Endothelial cell of umbilical vein (primary cell): ENCODE results near the gene HUS1. TPM values are rescaled to one million over a fixed set of nuclear protein-coding genes. Genes with fewer than 3 reads are reported as not detected.

Experiments
- BruUV-seq: library from RNA; stranded (reverse); fragments of 400-500 nt; replicated peaks from 2 replicates; lab custom pipeline; 2021; lab: Mats Ljungman, UMichigan
- CTCF ChIA-PET: fragments of 300-600, 350-600 bp; sonication (Branson Sonifier 250); formaldehyde crosslinking; loops from one replicate; lab custom pipeline; 2021; ENCODE audit warnings: antibody characterized with exemption, inconsistent platforms; lab: Charles Lee
- POLR2A ChIA-PET: fragments of 300-600, 350-600 bp; sonication (Branson Sonifier 250); formaldehyde crosslinking; loops from one replicate; lab custom pipeline; 2021; ENCODE audit warnings: antibody characterized with exemption, inconsistent platforms; lab: Charles Lee
- DNase-seq: peaks from one replicate; pipeline ENCODE4 v3.0.0-alpha.2; 2011; ENCODE audit warnings: low read depth, low spot score
- FAIRE-seq: peaks from 2 replicates; lab custom pipeline; 2011; peaks lifted over from hg19 to GRCh38; lab: Jason Lieb, UNC
- H2AFZ ChIP-seq: 2 replicates; pipeline ENCODE4 v1.6.0; 2012; ENCODE audit warnings: low read depth, low read length, control low read depth, inconsistent platforms
- H3K27ac ChIP-seq: 2 replicates; pipeline ENCODE4 v1.5.1; 2011; ENCODE audit warnings: low read depth, mild to moderate bottlenecking, control low read depth, low read length, moderate library complexity; ENCODE audit not compliant: insufficient read depth
- H3K27me3 ChIP-seq, 2 experiments: 2 replicates each; pipeline versions ENCODE4 v1.6.0 to v1.6.1; 2011; ENCODE audit warnings: low read length in 2 of 2, mixed read lengths in 1 of 2; ENCODE audit not compliant: control insufficient read depth in 2 of 2, insufficient read depth in 2 of 2
- H3K36me3 ChIP-seq, 2 experiments: 2 replicates in 1 of 2; 3 replicates in 1 of 2; pipeline ENCODE4 v1.5.1; 2011; ENCODE audit warnings: low read length in 2 of 2, mild to moderate bottlenecking in 1 of 2, moderate library complexity in 1 of 2; ENCODE audit not compliant: control insufficient read depth in 2 of 2, insufficient read depth in 2 of 2; ENCODE audit errors: extremely low read depth in 1 of 2
- H3K4me1 ChIP-seq: 3 replicates; pipeline ENCODE4 v1.5.1; 2011; ENCODE audit warnings: mild to moderate bottlenecking, low read length; ENCODE audit not compliant: control insufficient read depth, insufficient read depth; ENCODE audit errors: extremely low read depth
- H3K4me2 ChIP-seq: 2 replicates; pipeline ENCODE4 v1.6.1; 2011; ENCODE audit warnings: low read length, control low read depth, mixed read lengths; ENCODE audit not compliant: insufficient read depth
- H3K4me3 ChIP-seq, 3 experiments: fragments of 200-600 bp in 1 of 3; sonication (generic), shearing (Covaris generic) in 1 of 3; replicated peaks in 1 of 3; 2 replicates each; pipeline ENCODE4 v1.5.1; 2011 to 2016; ENCODE audit warnings: control low read depth in 3 of 3, low read length in 3 of 3, mild to moderate bottlenecking in 2 of 3, inconsistent platforms in 1 of 3, low read depth in 1 of 3, moderate library complexity in 1 of 3; ENCODE audit not compliant: insufficient read depth in 1 of 3
- H3K79me2 ChIP-seq: 2 replicates; pipeline ENCODE4 v1.6.0; 2012; ENCODE audit warnings: low read length, inconsistent platforms; ENCODE audit not compliant: control insufficient read depth, insufficient read depth
- H3K9ac ChIP-seq: replicated peaks from 2 replicates; pipeline ENCODE3; 2011; ENCODE audit warnings: low read length, control low read depth; ENCODE audit not compliant: insufficient read depth; ENCODE audit errors: extremely low read depth
- H3K9me1 ChIP-seq: replicated peaks from 3 replicates; pipeline ENCODE4 v1.6.0; 2011; ENCODE audit warnings: mild to moderate bottlenecking, low read length; ENCODE audit not compliant: control insufficient read depth, insufficient read depth; ENCODE audit errors: extremely low read depth
- H3K9me3 ChIP-seq: replicated peaks from 2 replicates; pipeline ENCODE4 v1.5.1; 2012; ENCODE audit warnings: low read length, inconsistent platforms; ENCODE audit not compliant: control insufficient read depth, insufficient read depth
- H4K20me1 ChIP-seq: replicated peaks from 2 replicates; pipeline ENCODE3; 2011; ENCODE audit warnings: mild to moderate bottlenecking, low read length; ENCODE audit not compliant: control insufficient read depth, insufficient read depth; ENCODE audit errors: extremely low read depth
- CTCF ChIP-seq, 2 donors: IDR thresholded peaks; 1 replicate in 1 of 2; 2 replicates in 1 of 2; pipeline ENCODE4 v1.5.1; 2011; ENCODE audit warnings: low read length in 2 of 2, mild to moderate bottlenecking in 2 of 2, moderate library complexity in 2 of 2, control low read depth in 1 of 2, inconsistent platforms in 1 of 2, low read depth in 1 of 2; ENCODE audit not compliant: insufficient read depth in 1 of 2; ENCODE audit errors: extremely low read depth in 1 of 2
- EZH2 ChIP-seq: IDR thresholded peaks from 2 replicates; pipeline ENCODE4 v1.6.1; 2012; ENCODE audit warnings: borderline replicate concordance, low read depth, mild to moderate bottlenecking, moderate library complexity, low read length, inconsistent platforms; ENCODE audit not compliant: severe bottlenecking
- FOS ChIP-seq: IDR thresholded peaks from 2 replicates; pipeline ENCODE4 v1.6.1; 2011; ENCODE audit warnings: mild to moderate bottlenecking, low read length, moderate library complexity, borderline replicate concordance; ENCODE audit not compliant: insufficient read depth
- GATA2 ChIP-seq: IDR thresholded peaks from 2 replicates; pipeline ENCODE4 v1.7.0; 2011; ENCODE audit warnings: low read depth, mild to moderate bottlenecking, moderate library complexity, mixed read lengths, low read length; ENCODE audit not compliant: insufficient read length, insufficient read depth
- JUN ChIP-seq: IDR thresholded peaks from 2 replicates; pipeline ENCODE4 v1.6.1; 2011; ENCODE audit warnings: borderline replicate concordance, low read depth; ENCODE audit not compliant: insufficient read length, insufficient read depth
- MAX ChIP-seq: IDR thresholded peaks from 2 replicates; pipeline ENCODE4 v1.6.1; 2011; ENCODE audit not compliant: insufficient read depth, insufficient read length
- MYC ChIP-seq: IDR thresholded peaks from one replicate; pipeline ENCODE4 v1.6.1; 2011; ENCODE audit warnings: mild to moderate bottlenecking, low read depth, low read length
- POLR2A ChIP-seq: IDR thresholded peaks from 2 replicates; pipeline ENCODE4 v1.6.1; 2012; ENCODE audit warnings: low read depth, mild to moderate bottlenecking, control low read depth, low read length
- POLR2AphosphoS5 ChIP-seq: IDR thresholded peaks from 2 replicates; pipeline ENCODE4 v1.6.1; 2012; ENCODE audit warnings: low read depth, mild to moderate bottlenecking, control low read depth, low read length, moderate library complexity; ENCODE audit not compliant: insufficient read depth
- dilution Hi-C: fragments of 300-500 bp; cut with MboI; formaldehyde crosslinking; loops from one replicate; pipeline ENCODE4 v1.15.0; 2019; ENCODE audit warnings: low sequenced_read_pairs; ENCODE audit not compliant: extremely low pct_ligation_motif_present
- intact Hi-C: fragments of 100-400 bp; cut with micrococcal nuclease; formaldehyde crosslinking; loops from one replicate; pipeline ENCODE4 v1.10.0; 2022
- polyA plus RNA-seq, 4 experiments: library from polyadenylated mRNA; depleted of rRNA in 3 of 4; stranded (reverse) in 3 of 4; unstranded in 1 of 4; fragments of >200 nt; gene quantifications; 2 replicates each; pipeline versions ENCODE4 v1.2.1 to v1.2.3, GENCODE V29; 2011 to 2012; ENCODE audit warnings: missing spikeins in 1 of 4
- total RNA-seq: library from RNA; stranded (reverse); gene quantifications from 2 replicates; pipeline ENCODE4 v1.2.3, GENCODE V29; 2021

The HUS1 gene
- total and polyA plus RNA-seq, 2 donors (not counting 3 experiments of a cell fraction or from before 2014, with no cell fraction given), result 21.4 to 49.7 TPM

GRCh38 chr7:47933215-47933614 is 46.2 kb downstream of the HUS1 start:
- Histone ChIP-seq H2AFZ (no peak overlapping the region), H3K4me1 (no peaks in the 10 kb centered on the region), H3K36me3 (no peaks in the 10 kb centered on the region), H3K9me3 (no peaks in the 10 kb centered on the region), H3K9ac (no peak overlapping the region), H3K4me3 (no peak overlapping the region), H4K20me1 (no peaks in the 10 kb centered on the region), H3K27ac (no peak overlapping the region), H3K27me3 (no peaks in the 10 kb centered on the region), H3K79me2 (no peaks in the 10 kb centered on the region), H3K9me1 (no peaks in the 10 kb centered on the region), H3K4me2 (no peak overlapping the region)
- FAIRE-seq, result no peak
- ChIA-PET CTCF (interaction anchor here (3.5 kb wide), 1 partner anchor 12 kb away, joined by 13 read pairs; no protein-coding TSS in a partner anchor), POLR2A (no interaction called here)
- no peak for DNase-seq
- dilution Hi-C loops, result no loop called here
- no TSS peak for BruUV-seq
- no peak for TF ChIP-seq POLR2A
- TF ChIP-seq JUN, result no peak
- no peak for TF ChIP-seq GATA2
- TF ChIP-seq MYC, result no peak
- no peak for TF ChIP-seq FOS
- TF ChIP-seq EZH2, result no peak
- TF ChIP-seq MAX, result no peak
- TF ChIP-seq CTCF (IDR thresholded peaks at IDR 0.05; ENCODE audit: extremely low read depth in 1 of 2, insufficient read depth in 1 of 2, low read depth in 1 of 2, low read length in 2 of 2), result no peak
- no peak for TF ChIP-seq POLR2AphosphoS5
- intact Hi-C loops, result no loop called here
